SJCRH30 (cell line): ENCODE results near the gene CFH. TPM values are rescaled to one million over a fixed set of nuclear protein-coding genes. Genes with fewer than 3 reads are reported as not detected.
A peak's percentile ranks its signal among the peaks of the same experiment; 100 is the strongest.
"Not testable (repeated sequence)": the region's sequence is repeated elsewhere in the genome, so short reads cannot be mapped to it uniquely, and the experiment has no call there.

Source experiments
- DNase-seq, 2 experiments: peaks; one replicate each; pipeline ENCODE4 v3.0.0-alpha.2; 2015 to 2020
- H3K27ac ChIP-seq: fragments of 250-450 bp; sonication (Bioruptor Pico); 2 replicates; pipeline ENCODE4 v1.5.1; 2020; ENCODE audit warnings: mild to moderate bottlenecking, moderate library complexity
- H3K27me3 ChIP-seq: fragments of 250-450 bp; sonication (Bioruptor Pico); 2 replicates; pipeline ENCODE4 v1.5.1; 2020; ENCODE audit warnings: mild to moderate bottlenecking, moderate library complexity
- H3K36me3 ChIP-seq: fragments of 250-450 bp; sonication (Bioruptor Pico); 2 replicates; pipeline ENCODE4 v1.5.1; 2020; ENCODE audit warnings: mild to moderate bottlenecking, moderate library complexity
- H3K4me1 ChIP-seq: fragments of 250-450 bp; sonication (Bioruptor Pico); 2 replicates; pipeline ENCODE4 v1.5.1; 2020; ENCODE audit warnings: mild to moderate bottlenecking, moderate library complexity
- H3K4me3 ChIP-seq: fragments of 250-450 bp; sonication (Bioruptor Pico); 2 replicates; pipeline ENCODE4 v1.5.1; 2020; ENCODE audit warnings: mild to moderate bottlenecking, moderate library complexity
- H3K9me3 ChIP-seq: fragments of 250-450 bp; sonication (Bioruptor Pico); replicated peaks from 2 replicates; pipeline ENCODE4 v1.5.1; 2020; ENCODE audit warnings: mild to moderate bottlenecking, moderate library complexity
- total RNA-seq: library from RNA; depleted of rRNA; stranded (reverse); fragments of >200 nt; shearing (Covaris generic); gene quantifications from 2 replicates; pipeline ENCODE4 v1.2.3, GENCODE V29; 2014

CFH gene
- total RNA-seq, 1 experiment from 2014 or later = 84.2 TPM

- Histone ChIP-seq H3K27ac (no peak overlapping the region), H3K36me3 (peaks cover 12% of the 10 kb centered on the region), H3K27me3 (no peaks in the 10 kb centered on the region), H3K4me3 (no peak overlapping the region), H3K4me1 (no peaks in the 10 kb centered on the region), H3K9me3 (no peaks in the 10 kb centered on the region)
- DNase-seq = no peak
These were observed 33.7 kb downstream of the CFH start for GRCh38 chr1:196685506-196685905.

DNA sequence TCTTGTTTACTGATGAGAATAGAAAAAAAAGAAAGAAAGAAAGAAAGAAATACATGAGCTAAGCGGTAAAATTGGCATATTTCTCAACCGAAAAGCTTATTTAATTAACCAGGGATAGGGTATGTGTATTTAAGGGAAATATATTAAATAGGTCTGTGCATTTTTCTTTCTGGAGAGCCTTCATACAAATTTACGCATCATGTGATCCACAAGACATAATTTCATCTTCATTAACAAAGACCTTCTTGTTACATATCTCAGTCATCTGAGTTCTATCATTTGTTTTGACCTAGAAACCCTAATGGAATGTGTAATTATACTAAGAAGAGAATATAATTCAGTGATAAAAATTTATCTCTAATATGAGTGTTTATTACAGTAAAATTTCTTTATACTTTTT is 37.2 kb downstream of the CFH start:
- Histone ChIP-seq H3K27ac (no peak overlapping the region), H3K4me1 (no peaks in the 10 kb centered on the region), H3K4me3 (no peak overlapping the region), H3K36me3 (peaks cover 9% of the 10 kb centered on the region; the same call in 1 of the 2 replicates), H3K27me3 (no peaks in the 10 kb centered on the region), H3K9me3 (no peaks in the 10 kb centered on the region)
- no peak for DNase-seq

GRCh38 chr1:196690582-196690981 is 38.7 kb downstream of the CFH start:
- no peak overlapping the region for H3K4me3 ChIP-seq
- H3K27ac ChIP-seq = no peak overlapping the region
- no peaks in the 10 kb centered on the region for H3K9me3 ChIP-seq
- no peaks in the 10 kb centered on the region for H3K4me1 ChIP-seq
- H3K27me3 ChIP-seq = no peaks in the 10 kb centered on the region
- no peak for DNase-seq
- peaks cover 7% of the 10 kb centered on the region; the same call in 1 of the 2 replicates for H3K36me3 ChIP-seq

- no peak overlapping the region for H3K4me3 ChIP-seq
- DNase-seq = no peak
- H3K27ac ChIP-seq = no peak overlapping the region
- H3K27me3 ChIP-seq = no peaks in the 10 kb centered on the region
- H3K4me1 ChIP-seq = no peaks in the 10 kb centered on the region
- H3K36me3 ChIP-seq = peaks cover 3% of the 10 kb centered on the region; the same call in 1 of the 2 replicates
- no peaks in the 10 kb centered on the region for H3K9me3 ChIP-seq
These were observed 47.1 kb downstream of the CFH start for GRCh38 chr1:196698993-196699392.

- Histone ChIP-seq H3K4me3 (no peak overlapping the region), H3K9me3 (no peaks in the 10 kb centered on the region), H3K27ac (no peak overlapping the region), H3K27me3 (no peaks in the 10 kb centered on the region), H3K4me1 (no peaks in the 10 kb centered on the region), H3K36me3 (peaks cover 2% of the 10 kb centered on the region; the same call in 1 of the 2 replicates)
- no peak for DNase-seq
These were observed 49.3 kb downstream of the CFH start for GRCh38 chr1:196701144-196701543.

DNA sequence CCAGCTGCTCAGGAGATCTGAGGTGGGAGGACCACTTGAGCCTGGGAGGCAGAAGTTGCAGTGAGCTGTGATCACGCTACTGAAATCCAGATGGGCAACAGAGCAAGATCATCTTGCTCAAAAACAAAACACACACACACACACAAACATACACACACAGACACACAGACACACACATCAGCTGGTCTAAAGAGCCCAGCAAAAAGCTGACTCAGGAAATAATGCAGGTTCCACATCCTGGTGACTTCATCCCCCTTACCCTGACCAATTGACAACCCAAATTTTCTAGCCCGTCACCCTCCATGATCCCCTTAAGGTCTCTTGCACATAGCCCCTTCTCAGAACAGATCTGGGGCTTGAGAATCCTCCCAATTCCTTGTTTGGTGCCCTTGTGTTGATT is 58.0 kb downstream of the CFH start:
- not testable (repeated sequence) for H3K4me1 ChIP-seq, H3K9me3 ChIP-seq, H3K4me3 ChIP-seq, H3K27me3 ChIP-seq, H3K36me3 ChIP-seq, H3K27ac ChIP-seq, DNase-seq

DNA sequence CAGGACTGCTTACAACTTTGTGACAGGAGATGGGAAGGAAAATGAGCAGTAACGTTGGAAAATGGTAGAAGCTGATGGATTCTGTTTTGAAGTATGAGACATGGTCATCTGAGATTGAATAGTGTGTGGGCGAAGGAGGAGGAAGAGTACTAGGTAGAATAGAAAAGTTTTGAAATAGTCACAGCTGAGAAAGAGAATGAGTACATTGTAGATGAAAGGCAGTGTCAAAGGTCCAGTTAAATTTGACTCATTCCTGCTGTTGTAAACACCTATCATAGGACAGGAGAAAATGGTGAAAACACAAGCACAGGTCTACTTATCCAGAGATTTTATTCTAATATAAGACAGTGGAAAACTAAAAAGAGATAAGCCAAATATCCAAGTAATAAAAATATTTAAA is 66.0 kb downstream of the CFH start:
- no peaks in the 10 kb centered on the region for H3K4me1 ChIP-seq
- no peak overlapping the region for H3K27ac ChIP-seq
- H3K4me3 ChIP-seq = no peak overlapping the region
- DNase-seq = no peak
- no peaks in the 10 kb centered on the region for H3K36me3 ChIP-seq
- H3K9me3 ChIP-seq = no peaks in the 10 kb centered on the region
- no peaks in the 10 kb centered on the region for H3K27me3 ChIP-seq

DNA sequence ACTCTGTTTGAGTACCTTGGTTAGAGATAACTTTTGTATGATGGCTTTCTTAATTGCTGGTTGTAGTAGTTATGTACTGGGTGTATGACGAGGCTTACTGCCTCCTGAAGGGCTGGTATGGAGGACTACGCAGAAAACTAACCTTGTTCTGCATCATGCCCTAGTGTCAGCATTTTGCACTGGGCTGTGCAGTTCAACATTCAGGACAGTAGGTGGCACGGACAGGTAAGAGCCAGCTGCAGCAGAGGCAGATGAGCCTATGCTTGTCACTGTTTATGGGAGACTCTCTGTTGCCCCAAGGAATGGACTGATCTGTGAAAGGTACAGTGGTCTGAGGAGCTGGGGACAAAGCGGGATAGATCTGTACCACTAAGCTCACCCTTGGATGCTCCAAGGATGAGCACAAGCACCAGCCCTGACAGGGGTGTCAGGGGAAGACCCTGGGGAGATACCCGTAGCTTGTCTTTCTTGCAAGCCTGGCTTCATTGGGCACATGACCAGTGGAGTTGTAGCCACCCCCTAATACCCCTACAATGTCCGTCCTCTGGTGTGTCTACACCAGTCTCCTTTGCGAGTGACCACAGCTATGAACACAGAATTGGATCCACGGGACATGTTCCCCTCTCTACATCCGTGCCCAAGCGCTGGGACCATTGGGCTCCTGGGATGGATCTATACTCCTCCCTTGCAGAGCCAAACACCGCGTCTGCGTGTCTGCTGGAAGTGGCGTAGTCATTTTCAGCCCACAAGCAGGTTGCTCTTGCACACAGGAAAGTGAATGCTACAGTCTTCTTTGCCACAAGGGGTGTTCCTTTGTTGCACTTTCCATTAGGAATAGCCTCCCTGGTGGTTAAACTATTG is 71.7 kb downstream of the CFH start:
- H3K27me3 ChIP-seq = no peaks in the 10 kb centered on the region
- no peak overlapping the region for H3K4me3 ChIP-seq
- DNase-seq = peak; percentile 41 to 60
- H3K4me1 ChIP-seq = no peaks in the 10 kb centered on the region
- no peaks in the 10 kb centered on the region for H3K9me3 ChIP-seq
- H3K36me3 ChIP-seq = no peaks in the 10 kb centered on the region
- no peak overlapping the region for H3K27ac ChIP-seq

DNA sequence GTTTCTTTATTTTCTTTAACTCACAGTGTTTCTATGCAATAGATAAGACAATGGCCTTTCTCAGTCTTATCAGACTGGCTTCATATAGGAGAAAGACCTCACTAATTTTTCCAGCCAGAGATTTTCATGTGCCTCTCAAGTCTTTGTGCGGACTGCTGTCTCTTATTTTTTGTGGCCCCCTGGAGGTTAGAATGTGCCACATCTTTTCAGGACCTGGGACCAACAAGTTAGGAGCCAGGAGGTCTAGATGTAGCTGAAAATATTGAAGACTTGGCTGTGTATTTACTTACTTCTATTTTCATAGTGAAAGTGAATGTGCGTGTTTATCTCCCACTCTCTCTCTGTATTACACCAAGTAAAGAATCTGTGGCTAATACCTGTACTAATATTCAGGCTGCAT is 80.7 kb downstream of the CFH start:
- Histone ChIP-seq H3K4me3 (no peak overlapping the region), H3K9me3 (no peaks in the 10 kb centered on the region), H3K36me3 (peaks cover 5% of the 10 kb centered on the region; the same call in 1 of the 2 replicates), H3K27me3 (no peaks in the 10 kb centered on the region), H3K27ac (no peak overlapping the region), H3K4me1 (no peaks in the 10 kb centered on the region)
- DNase-seq = no peak

DNA sequence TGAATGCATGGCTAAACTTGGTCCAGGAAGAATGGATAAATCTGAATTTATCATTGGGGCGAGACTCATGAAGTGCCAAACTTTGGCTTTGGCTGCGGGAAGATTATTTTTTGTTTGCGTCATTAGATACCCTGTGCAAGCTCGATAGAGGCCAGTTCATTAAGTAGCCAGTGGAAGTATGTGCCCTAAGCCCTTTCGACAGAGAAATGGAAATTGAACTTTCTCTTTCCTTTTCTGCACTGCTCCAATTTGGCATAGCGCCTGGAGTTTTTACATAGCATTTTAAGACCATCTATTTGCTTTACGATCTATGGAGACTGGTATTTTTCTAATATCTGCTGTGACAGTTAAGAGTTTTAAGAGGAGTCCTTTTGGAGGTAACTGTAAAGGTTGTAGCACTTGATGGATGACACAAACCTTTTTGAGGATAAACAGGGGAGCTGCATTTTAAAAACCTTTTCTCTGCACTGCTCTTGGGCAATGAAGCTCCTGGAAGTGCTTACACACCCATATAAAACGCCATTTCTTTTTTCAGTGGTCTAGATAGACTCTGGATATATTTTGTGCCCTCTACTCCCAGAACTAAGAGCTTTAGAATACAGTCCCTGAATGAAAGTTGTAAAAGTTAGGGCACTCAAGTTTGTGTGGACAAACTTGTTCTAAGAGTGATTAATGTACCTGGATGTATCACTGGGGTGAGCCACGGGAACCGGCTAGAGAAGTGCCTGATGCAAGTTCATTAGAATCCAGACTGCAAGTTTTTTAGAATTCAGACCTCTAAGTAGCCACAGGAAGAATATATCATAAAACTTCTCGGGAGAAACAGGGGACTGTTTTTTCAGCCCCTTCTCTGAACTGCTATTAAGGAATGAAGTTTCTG is 81.5 kb downstream of the CFH start:
- H3K4me3 ChIP-seq = no peak overlapping the region
- DNase-seq = no peak
- H3K4me1 ChIP-seq = no peaks in the 10 kb centered on the region
- no peak overlapping the region for H3K27ac ChIP-seq
- no peaks in the 10 kb centered on the region for H3K9me3 ChIP-seq
- no peaks in the 10 kb centered on the region for H3K27me3 ChIP-seq
- H3K36me3 ChIP-seq = peaks cover 6% of the 10 kb centered on the region; the same call in 1 of the 2 replicates

DNA sequence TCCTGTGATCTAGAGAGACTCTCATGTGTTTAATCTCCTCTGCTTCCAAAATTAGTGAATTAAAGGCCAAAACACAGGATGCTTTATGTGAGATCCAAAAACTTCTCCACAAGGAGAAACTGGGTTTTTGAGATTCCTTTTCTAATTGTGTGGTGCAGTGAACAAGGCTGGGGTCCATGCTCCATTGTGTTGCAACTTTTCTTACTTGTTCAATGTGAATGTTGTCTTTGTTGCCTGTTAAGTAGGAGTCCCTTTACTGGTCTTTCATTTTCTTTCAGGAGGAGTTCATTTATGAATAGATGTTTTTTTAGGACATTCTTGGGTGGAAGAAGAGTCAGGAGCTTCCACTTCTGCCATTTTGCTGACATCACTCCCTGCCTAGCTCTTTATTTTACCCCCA is 82.2 kb downstream of the CFH start:
- Histone ChIP-seq H3K27me3 (no peaks in the 10 kb centered on the region), H3K36me3 (peaks cover 6% of the 10 kb centered on the region; the same call in 1 of the 2 replicates), H3K4me1 (no peaks in the 10 kb centered on the region), H3K27ac (no peak overlapping the region), H3K9me3 (no peaks in the 10 kb centered on the region), H3K4me3 (no peak overlapping the region)
- DNase-seq = no peak

GRCh38 chr1:196734460-196734859 is 82.6 kb downstream of the CFH start:
- H3K9me3 ChIP-seq = no peaks in the 10 kb centered on the region
- no peak for DNase-seq
- H3K27ac ChIP-seq = no peak overlapping the region
- no peaks in the 10 kb centered on the region for H3K27me3 ChIP-seq
- H3K36me3 ChIP-seq = peaks cover 6% of the 10 kb centered on the region; the same call in 1 of the 2 replicates
- H3K4me3 ChIP-seq = no peak overlapping the region
- no peaks in the 10 kb centered on the region for H3K4me1 ChIP-seq

DNA sequence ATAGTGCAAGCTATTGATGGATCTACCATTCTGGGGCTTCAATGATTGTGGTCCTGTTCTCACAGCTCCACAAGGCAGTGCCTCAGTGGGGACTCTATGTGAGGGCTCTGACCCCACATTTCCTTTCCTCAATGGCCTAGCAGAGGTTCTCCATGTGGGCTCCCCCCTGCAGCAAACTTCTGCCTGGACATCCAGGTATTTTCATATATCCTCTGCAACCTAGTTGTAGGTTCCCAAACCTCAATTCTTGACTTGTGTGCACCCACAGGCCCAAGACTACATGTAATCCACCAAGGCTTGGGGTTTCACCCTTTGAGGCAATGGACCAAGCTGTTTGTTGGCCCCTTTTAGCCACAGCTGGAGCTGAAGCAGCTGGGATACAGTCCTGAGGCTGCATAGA is 86.9 kb downstream of the CFH start:
- Histone ChIP-seq H3K4me3 (no peak overlapping the region), H3K4me1 (no peaks in the 10 kb centered on the region), H3K36me3 (peaks cover 6% of the 10 kb centered on the region; the same call in 1 of the 2 replicates), H3K27me3 (no peaks in the 10 kb centered on the region), H3K27ac (no peak overlapping the region), H3K9me3 (no peaks in the 10 kb centered on the region)
- no peak for DNase-seq

GRCh38 chr1:196743244-196743643 is 91.4 kb downstream of the CFH start:
- H3K4me3 ChIP-seq, H3K27me3 ChIP-seq, H3K36me3 ChIP-seq, H3K4me1 ChIP-seq, H3K9me3 ChIP-seq, H3K27ac ChIP-seq: not testable (repeated sequence)
- peak in 1 of 2 experiments; percentile 53 for DNase-seq
